GM12801 (cell line): ENCODE results near the gene EPHA3.

Experiments used
- CTCF ChIP-seq: IDR thresholded peaks from one replicate; pipeline ENCODE4 v1.5.1; 2011; ENCODE audit warnings: control low read depth; ENCODE audit not compliant: insufficient read length; ENCODE audit errors: extremely low read depth

EPHA3 gene

GRCh38 chr3:89332386-89332785, 225.0 kb downstream of the EPHA3 start:
- no peak for TF ChIP-seq CTCF

- TF ChIP-seq CTCF = no peak
Observed at GRCh38 chr3:89332793-89333192, 225.4 kb downstream of the EPHA3 start.

GRCh38 chr3:89335693-89336092, 228.3 kb downstream of the EPHA3 start:
- no peak for TF ChIP-seq CTCF

- TF ChIP-seq CTCF = no peak
Observed at GRCh38 chr3:89340408-89340807, 233.0 kb downstream of the EPHA3 start.

GRCh38 chr3:89344076-89344475, 236.7 kb downstream of the EPHA3 start:
- TF ChIP-seq CTCF = no peak

- TF ChIP-seq CTCF = no peak
Observed at GRCh38 chr3:89353465-89353864, 246.0 kb downstream of the EPHA3 start.

GRCh38 chr3:89358281-89358680, 250.9 kb downstream of the EPHA3 start:
- TF ChIP-seq CTCF = no peak

- TF ChIP-seq CTCF = no peak
Observed at GRCh38 chr3:89360156-89360555, 252.7 kb downstream of the EPHA3 start.
